GM19395 (cell line): ENCODE data around the gene DTX2.
"Not testable (repeated sequence)": the region's sequence is repeated elsewhere in the genome, so short reads cannot be mapped to it uniquely, and the experiment has no call there.

Experiments used
- ATAC-seq: cut with Tn5 transposase; IDR thresholded peaks from one replicate; pipeline ENCODE4 v1.9.1; 2021; ENCODE audit warnings: mild to moderate bottlenecking, moderate library complexity; ENCODE audit not compliant: unreplicated experiment

DTX2 gene

GRCh38 chr7:76511200-76511910, 49.8 kb downstream of the DTX2 start:
- not testable (repeated sequence) for ATAC-seq

GRCh38 chr7:76511911-76512885, 50.7 kb downstream of the DTX2 start:
- not testable (repeated sequence) for ATAC-seq

GRCh38 chr7:76512941-76513816, 51.7 kb downstream of the DTX2 start:
- ATAC-seq: no peak

GRCh38 chr7:76513817-76514799, 52.6 kb downstream of the DTX2 start:
- no peak for ATAC-seq

- no peak for ATAC-seq
Observed at GRCh38 chr7:76514926-76515771, 53.6 kb downstream of the DTX2 start.

GRCh38 chr7:76515999-76516443, 54.5 kb downstream of the DTX2 start:
- ATAC-seq: peak; percentile 75

- not testable (repeated sequence) for ATAC-seq
Observed at GRCh38 chr7:76516932-76517331, 55.4 kb downstream of the DTX2 start.

GRCh38 chr7:76526183-76526582, 64.7 kb downstream of the DTX2 start:
- ATAC-seq: not testable (repeated sequence)

GRCh38 chr7:76531643-76532042, 70.1 kb downstream of the DTX2 start:
- not testable (repeated sequence) for ATAC-seq

- ATAC-seq: not testable (repeated sequence)
Observed at GRCh38 chr7:76543197-76543596, 81.7 kb downstream of the DTX2 start, which contains the start of gene SPDYE16. TSS of gene SPDYE16 (minus strand) at chr7:76543297. CDS start at chr7:76541459, 1,838 bp downstream.

- peak; percentile 100 for ATAC-seq
Observed at GRCh38 chr7:76549025-76549854, 87.7 kb downstream of the DTX2 start.

GRCh38 chr7:76549855-76550248, 88.3 kb downstream of the DTX2 start:
- ATAC-seq: not testable (repeated sequence)

- ATAC-seq: not testable (repeated sequence)
Observed at GRCh38 chr7:76551992-76552391, 90.5 kb downstream of the DTX2 start.
